ENCODE measurements around the gene ITGA3. TPM values are rescaled to one million over a fixed set of nuclear protein-coding genes. Genes with fewer than 3 reads are reported as not detected.

The ITGA3 gene
- total and polyA plus RNA-seq, 2 of the 13 experiments (the other 11 are each of a cell fraction or from before 2014, with no cell fraction given): 0.48 to 0.69 TPM

DNA sequence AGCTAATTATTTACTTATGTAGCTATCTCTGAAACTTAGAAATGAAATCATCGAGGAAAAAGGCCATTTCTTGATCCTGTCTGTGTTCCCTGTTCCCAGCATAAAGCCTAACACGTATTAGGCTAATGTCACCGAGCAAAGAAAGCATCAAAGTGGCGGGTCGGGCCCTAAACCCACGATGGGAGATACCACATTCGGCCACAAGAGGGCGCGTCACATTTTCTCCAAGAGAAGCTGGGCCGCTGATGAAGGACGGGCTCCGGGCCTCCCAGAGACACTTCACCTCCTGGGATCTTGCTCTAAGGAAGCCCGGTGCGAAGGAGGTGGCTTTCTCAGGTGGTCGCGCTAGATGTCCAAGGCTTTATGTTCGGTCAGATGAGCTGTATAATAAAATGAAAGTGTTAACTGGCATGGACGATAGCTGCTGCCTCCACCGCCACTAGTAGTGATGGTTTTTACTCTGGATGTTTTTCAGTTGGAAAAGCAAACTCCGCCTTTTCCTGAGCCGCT, 38.4 kb downstream of the ITGA3 start (continued):
- peak; percentile 61 for TF ChIP-seq SAP130 (CRISPR knock-in tag; IDR thresholded peaks at IDR 0.05; ENCODE audit: low read depth)
- TF ChIP-seq KMT2A (CRISPR knock-in tag; IDR thresholded peaks at IDR 0.05): no peak
- TF ChIP-seq ARNTL (CRISPR knock-in tag; IDR thresholded peaks at IDR 0.05): no peak
- TF ChIP-seq, protein P1, sequence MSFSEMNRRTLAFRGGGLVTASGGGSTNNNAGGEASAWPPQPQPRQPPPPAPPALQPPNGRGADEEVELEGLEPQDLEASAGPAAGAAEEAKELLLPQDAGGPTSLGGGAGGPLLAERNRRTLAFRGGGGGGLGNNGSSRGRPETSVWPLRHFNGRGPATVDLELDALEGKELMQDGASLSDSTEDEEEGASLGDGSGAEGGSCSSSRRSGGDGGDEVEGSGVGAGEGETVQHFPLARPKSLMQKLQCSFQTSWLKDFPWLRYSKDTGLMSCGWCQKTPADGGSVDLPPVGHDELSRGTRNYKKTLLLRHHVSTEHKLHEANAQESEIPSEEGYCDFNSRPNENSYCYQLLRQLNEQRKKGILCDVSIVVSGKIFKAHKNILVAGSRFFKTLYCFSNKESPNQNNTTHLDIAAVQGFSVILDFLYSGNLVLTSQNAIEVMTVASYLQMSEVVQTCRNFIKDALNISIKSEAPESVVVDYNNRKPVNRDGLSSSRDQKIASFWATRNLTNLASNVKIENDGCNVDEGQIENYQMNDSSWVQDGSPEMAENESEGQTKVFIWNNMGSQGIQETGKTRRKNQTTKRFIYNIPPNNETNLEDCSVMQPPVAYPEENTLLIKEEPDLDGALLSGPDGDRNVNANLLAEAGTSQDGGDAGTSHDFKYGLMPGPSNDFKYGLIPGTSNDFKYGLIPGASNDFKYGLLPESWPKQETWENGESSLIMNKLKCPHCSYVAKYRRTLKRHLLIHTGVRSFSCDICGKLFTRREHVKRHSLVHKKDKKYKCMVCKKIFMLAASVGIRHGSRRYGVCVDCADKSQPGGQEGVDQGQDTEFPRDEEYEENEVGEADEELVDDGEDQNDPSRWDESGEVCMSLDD (CRISPR knock-in tag; IDR thresholded peaks at IDR 0.05; ENCODE audit: borderline replicate concordance): no peak
- no peak for TF ChIP-seq MED13 (CRISPR knock-in tag; IDR thresholded peaks at IDR 0.05)
- no peak for TF ChIP-seq TARDBP (CRISPR knock-in tag; IDR thresholded peaks at IDR 0.05)
- no peak for TF ChIP-seq HNRNPUL1 (IDR thresholded peaks at IDR 0.05; ENCODE audit: low read depth, low read length)
- TF ChIP-seq, protein P2, sequence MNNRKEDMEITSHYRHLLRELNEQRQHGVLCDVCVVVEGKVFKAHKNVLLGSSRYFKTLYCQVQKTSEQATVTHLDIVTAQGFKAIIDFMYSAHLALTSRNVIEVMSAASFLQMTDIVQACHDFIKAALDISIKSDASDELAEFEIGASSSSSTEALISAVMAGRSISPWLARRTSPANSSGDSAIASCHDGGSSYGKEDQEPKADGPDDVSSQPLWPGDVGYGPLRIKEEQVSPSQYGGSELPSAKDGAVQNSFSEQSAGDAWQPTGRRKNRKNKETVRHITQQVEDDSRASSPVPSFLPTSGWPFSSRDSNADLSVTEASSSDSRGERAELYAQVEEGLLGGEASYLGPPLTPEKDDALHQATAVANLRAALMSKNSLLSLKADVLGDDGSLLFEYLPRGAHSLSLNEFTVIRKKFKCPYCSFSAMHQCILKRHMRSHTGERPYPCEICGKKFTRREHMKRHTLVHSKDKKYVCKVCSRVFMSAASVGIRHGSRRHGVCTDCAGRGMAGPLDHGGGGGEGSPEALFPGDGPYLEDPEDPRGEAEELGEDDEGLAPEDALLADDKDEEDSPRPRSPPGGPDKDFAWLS (CRISPR knock-in tag; IDR thresholded peaks at IDR 0.05; ENCODE audit: borderline replicate concordance): no peak
- TF ChIP-seq, protein P3, sequence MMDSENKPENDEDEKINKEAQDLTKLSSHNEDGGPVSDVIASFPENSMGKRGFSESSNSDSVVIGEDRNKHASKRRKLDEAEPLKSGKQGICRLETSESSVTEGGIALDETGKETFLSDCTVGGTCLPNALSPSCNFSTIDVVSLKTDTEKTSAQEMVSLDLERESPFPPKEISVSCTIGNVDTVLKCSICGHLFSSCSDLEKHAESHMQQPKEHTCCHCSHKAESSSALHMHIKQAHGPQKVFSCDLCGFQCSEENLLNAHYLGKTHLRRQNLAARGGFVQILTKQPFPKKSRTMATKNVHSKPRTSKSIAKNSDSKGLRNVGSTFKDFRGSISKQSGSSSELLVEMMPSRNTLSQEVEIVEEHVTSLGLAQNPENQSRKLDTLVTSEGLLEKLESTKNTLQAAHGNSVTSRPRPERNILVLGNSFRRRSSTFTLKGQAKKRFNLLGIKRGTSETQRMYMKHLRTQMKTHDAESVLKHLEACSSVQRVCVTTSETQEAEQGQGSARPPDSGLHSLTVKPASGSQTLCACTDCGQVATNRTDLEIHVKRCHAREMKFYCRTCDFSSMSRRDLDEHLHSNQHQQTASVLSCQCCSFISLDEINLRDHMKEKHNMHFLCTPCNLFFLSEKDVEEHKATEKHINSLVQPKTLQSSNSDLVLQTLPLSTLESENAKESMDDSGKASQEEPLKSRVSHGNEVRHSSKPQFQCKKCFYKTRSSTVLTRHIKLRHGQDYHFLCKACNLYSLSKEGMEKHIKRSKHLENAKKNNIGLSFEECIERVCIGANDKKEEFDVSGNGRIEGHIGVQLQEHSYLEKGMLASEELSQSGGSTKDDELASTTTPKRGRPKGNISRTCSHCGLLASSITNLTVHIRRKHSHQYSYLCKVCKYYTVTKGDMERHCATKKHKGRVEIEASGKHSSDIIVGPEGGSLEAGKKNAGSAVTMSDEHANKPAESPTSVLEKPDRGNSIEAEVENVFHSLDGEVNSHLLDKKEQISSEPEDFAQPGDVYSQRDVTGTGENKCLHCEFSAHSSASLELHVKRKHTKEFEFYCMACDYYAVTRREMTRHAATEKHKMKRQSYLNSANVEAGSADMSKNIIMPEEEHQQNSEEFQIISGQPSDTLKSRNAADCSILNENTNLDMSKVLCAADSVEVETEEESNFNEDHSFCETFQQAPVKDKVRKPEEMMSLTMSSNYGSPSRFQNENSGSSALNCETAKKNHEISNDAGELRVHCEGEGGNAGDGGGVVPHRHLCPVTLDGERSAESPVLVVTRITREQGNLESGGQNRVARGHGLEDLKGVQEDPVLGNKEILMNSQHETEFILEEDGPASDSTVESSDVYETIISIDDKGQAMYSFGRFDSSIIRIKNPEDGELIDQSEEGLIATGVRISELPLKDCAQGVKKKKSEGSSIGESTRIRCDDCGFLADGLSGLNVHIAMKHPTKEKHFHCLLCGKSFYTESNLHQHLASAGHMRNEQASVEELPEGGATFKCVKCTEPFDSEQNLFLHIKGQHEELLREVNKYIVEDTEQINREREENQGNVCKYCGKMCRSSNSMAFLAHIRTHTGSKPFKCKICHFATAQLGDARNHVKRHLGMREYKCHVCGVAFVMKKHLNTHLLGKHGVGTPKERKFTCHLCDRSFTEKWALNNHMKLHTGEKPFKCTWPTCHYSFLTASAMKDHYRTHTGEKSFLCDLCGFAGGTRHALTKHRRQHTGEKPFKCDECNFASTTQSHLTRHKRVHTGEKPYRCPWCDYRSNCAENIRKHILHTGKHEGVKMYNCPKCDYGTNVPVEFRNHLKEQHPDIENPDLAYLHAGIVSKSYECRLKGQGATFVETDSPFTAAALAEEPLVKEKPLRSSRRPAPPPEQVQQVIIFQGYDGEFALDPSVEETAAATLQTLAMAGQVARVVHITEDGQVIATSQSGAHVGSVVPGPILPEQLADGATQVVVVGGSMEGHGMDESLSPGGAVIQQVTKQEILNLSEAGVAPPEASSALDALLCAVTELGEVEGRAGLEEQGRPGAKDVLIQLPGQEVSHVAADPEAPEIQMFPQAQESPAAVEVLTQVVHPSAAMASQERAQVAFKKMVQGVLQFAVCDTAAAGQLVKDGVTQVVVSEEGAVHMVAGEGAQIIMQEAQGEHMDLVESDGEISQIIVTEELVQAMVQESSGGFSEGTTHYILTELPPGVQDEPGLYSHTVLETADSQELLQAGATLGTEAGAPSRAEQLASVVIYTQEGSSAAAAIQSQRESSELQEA (CRISPR knock-in tag; IDR thresholded peaks at IDR 0.05; ENCODE audit: not compliant biosample characterization): no peak
- TF ChIP-seq GZF1 (CRISPR knock-in tag; IDR thresholded peaks at IDR 0.05): no peak; the same call in 1 of the 2 replicates
- peak; percentile 45; the same call in 1 of the 2 replicates for TF ChIP-seq ZMYM3 (CRISPR knock-in tag; IDR thresholded peaks at IDR 0.05)
- TF ChIP-seq, protein P4, sequence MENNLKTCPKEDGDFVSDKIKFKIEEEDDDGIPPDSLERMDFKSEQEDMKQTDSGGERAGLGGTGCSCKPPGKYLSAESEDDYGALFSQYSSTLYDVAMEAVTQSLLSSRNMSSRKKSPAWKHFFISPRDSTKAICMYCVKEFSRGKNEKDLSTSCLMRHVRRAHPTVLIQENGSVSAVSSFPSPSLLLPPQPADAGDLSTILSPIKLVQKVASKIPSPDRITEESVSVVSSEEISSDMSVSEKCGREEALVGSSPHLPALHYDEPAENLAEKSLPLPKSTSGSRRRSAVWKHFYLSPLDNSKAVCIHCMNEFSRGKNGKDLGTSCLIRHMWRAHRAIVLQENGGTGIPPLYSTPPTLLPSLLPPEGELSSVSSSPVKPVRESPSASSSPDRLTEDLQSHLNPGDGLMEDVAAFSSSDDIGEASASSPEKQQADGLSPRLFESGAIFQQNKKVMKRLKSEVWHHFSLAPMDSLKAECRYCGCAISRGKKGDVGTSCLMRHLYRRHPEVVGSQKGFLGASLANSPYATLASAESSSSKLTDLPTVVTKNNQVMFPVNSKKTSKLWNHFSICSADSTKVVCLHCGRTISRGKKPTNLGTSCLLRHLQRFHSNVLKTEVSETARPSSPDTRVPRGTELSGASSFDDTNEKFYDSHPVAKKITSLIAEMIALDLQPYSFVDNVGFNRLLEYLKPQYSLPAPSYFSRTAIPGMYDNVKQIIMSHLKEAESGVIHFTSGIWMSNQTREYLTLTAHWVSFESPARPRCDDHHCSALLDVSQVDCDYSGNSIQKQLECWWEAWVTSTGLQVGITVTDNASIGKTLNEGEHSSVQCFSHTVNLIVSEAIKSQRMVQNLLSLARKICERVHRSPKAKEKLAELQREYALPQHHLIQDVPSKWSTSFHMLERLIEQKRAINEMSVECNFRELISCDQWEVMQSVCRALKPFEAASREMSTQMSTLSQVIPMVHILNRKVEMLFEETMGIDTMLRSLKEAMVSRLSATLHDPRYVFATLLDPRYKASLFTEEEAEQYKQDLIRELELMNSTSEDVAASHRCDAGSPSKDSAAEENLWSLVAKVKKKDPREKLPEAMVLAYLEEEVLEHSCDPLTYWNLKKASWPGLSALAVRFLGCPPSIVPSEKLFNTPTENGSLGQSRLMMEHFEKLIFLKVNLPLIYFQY (CRISPR knock-in tag; IDR thresholded peaks at IDR 0.05; ENCODE audit: borderline replicate concordance): peak; percentile 94
